HepG2 (cell line): ENCODE data around the gene KAZALD1.

ENCODE experiments used
- CTCF ChIP-seq: sonication (generic); formaldehyde crosslinking; IDR thresholded peaks from 2 replicates; pipeline ENCODE4 v1.5.0; 2020; ENCODE audit warnings: mild to moderate bottlenecking, missing genetic modification reagents, moderate library complexity
- HNRNPUL1 ChIP-seq: fragments of 200-400 bp; formaldehyde crosslinking; IDR thresholded peaks from 2 replicates; pipeline ENCODE4 v1.6.1; 2017; ENCODE audit warnings: low read depth, mild to moderate bottlenecking, low read length, moderate library complexity
- SMAD3 ChIP-seq: sonication (generic); formaldehyde crosslinking; IDR thresholded peaks from 2 replicates; pipeline ENCODE4 v1.4.0; 2020; ENCODE audit warnings: missing genetic modification reagents
- SMC3 ChIP-seq: IDR thresholded peaks from 2 replicates; pipeline ENCODE4 v1.6.1; 2011; ENCODE audit warnings: low read length, improper control_type of control experiment
- TCF12 ChIP-seq, 2 experiments: fragments of 450-650 bp in 1 of 2; sonication (generic) in 1 of 2; formaldehyde crosslinking in 1 of 2; IDR thresholded peaks; 2 replicates each; pipeline versions ENCODE4 v1.6.1 to v1.8.0; 2017 to 2022; ENCODE audit warnings: antibody characterized with exemption in 1 of 2, mild to moderate bottlenecking in 1 of 2, missing genetic modification reagents in 1 of 2, moderate library complexity in 1 of 2
- TCF7 ChIP-seq: sonication (generic); IDR thresholded peaks from 2 replicates; pipeline ENCODE4 v1.6.1; 2016; ENCODE audit warnings: antibody characterized with exemption, low read depth
- THYN1 ChIP-seq: sonication (generic); formaldehyde crosslinking; IDR thresholded peaks from 2 replicates; pipeline ENCODE4 v1.8.1; 2023; ENCODE audit warnings: low read depth, mild to moderate bottlenecking, moderate library complexity, missing genetic modification reagents, borderline replicate concordance
- ZNF776 ChIP-seq: sonication (generic); formaldehyde crosslinking; IDR thresholded peaks from 2 replicates; pipeline ENCODE4 v1.4.0; 2020; ENCODE audit warnings: mild to moderate bottlenecking, missing genetic modification reagents
- ZNF790 ChIP-seq: sonication (generic); formaldehyde crosslinking; IDR thresholded peaks from 2 replicates; pipeline ENCODE4 v1.8.0; 2022; ENCODE audit warnings: missing genetic modification reagents, mild to moderate bottlenecking, borderline replicate concordance
- ZSCAN29 ChIP-seq: sonication (generic); formaldehyde crosslinking; conservative IDR thresholded peaks from 2 replicates; pipeline ENCODE4 v1.4.0; 2020; ENCODE audit warnings: mild to moderate bottlenecking, missing genetic modification reagents

GRCh38 chr10:101056365-101057151, 5.2 kb upstream of the KAZALD1 start:
- TF ChIP-seq SMC3 (no peak), THYN1 (CRISPR knock-in tag) (no peak), SMAD3 (no peak), ZNF776 (CRISPR knock-in tag) (no peak), ZSCAN29 (CRISPR knock-in tag) (no peak), TCF7 (no peak), TCF12 (IDR thresholded peaks at IDR 0.05) (no peak), TCF12 (CRISPR knock-in tag; IDR thresholded peaks at IDR 0.05) (no peak), ZNF790 (CRISPR knock-in tag) (no peak), CTCF (CRISPR knock-in tag) (no peak), HNRNPUL1 (no peak)
